H9 (cell line): ENCODE measurements around the gene SUPT3H. TPM values are rescaled to one million over a fixed set of nuclear protein-coding genes. Genes with fewer than 3 reads are reported as not detected.

Source experiments
- DNase-seq: peaks from one replicate; pipeline ENCODE4 v3.0.0-alpha.2; 2017
- H2AFZ ChIP-seq: one replicate; pipeline ENCODE4 v1.6.1; 2013; ENCODE audit warnings: mild to moderate bottlenecking, low read length, control low read depth, moderate library complexity
- H2AK5ac ChIP-seq: 2 replicates; pipeline ENCODE4 v1.6.1; 2013; ENCODE audit warnings: low read length, control low read depth, mixed read lengths; ENCODE audit not compliant: insufficient read length
- H2BK120ac ChIP-seq: one replicate; pipeline ENCODE4 v1.6.1; 2013; ENCODE audit warnings: low read depth, mild to moderate bottlenecking, low read length, control low read depth, inconsistent platforms; ENCODE audit not compliant: poor library complexity, severe bottlenecking
- H2BK12ac ChIP-seq: 2 replicates; pipeline ENCODE4 v1.6.1; 2013; ENCODE audit warnings: low read length, control low read depth, mixed read lengths, low read depth; ENCODE audit not compliant: insufficient read length
- H2BK15ac ChIP-seq: 2 replicates; pipeline ENCODE4 v1.6.1; 2013; ENCODE audit warnings: low read depth, low read length, control low read depth
- H2BK20ac ChIP-seq: one replicate; pipeline ENCODE4 v1.6.1; 2013; ENCODE audit warnings: low read depth, mild to moderate bottlenecking, low read length, control low read depth, inconsistent platforms; ENCODE audit not compliant: poor library complexity, severe bottlenecking
- H2BK5ac ChIP-seq: 2 replicates; pipeline ENCODE4 v1.6.1; 2013; ENCODE audit warnings: low read length, control low read depth, mixed read lengths; ENCODE audit not compliant: insufficient read length
- H3K14ac ChIP-seq: 2 replicates; pipeline ENCODE4 v1.6.1; 2013; ENCODE audit warnings: low read length, control low read depth; ENCODE audit not compliant: insufficient read depth
- H3K18ac ChIP-seq: 2 replicates; pipeline ENCODE4 v1.6.1; 2013; ENCODE audit warnings: low read depth, mild to moderate bottlenecking, mixed read lengths, low read length, control low read depth; ENCODE audit not compliant: insufficient read length
- H3K23ac ChIP-seq: 2 replicates; pipeline ENCODE4 v1.6.1; 2013; ENCODE audit warnings: low read length, control low read depth, mixed read lengths, low read depth; ENCODE audit not compliant: insufficient read length
- H3K23me2 ChIP-seq: 2 replicates; pipeline ENCODE4 v1.6.1; 2013; ENCODE audit warnings: low read depth, mild to moderate bottlenecking, mixed read lengths, low read length, control low read depth; ENCODE audit not compliant: insufficient read length, poor library complexity, severe bottlenecking
- H3K27ac ChIP-seq: 2 replicates; pipeline ENCODE4 v1.5.1; 2013; ENCODE audit warnings: low read length, control low read depth, mixed read lengths, low read depth; ENCODE audit not compliant: insufficient read length
- H3K27me3 ChIP-seq: 2 replicates; pipeline ENCODE4 v1.6.1; 2013; ENCODE audit warnings: low read length, control low read depth, inconsistent platforms; ENCODE audit not compliant: insufficient read depth
- H3K4ac ChIP-seq: 2 replicates; pipeline ENCODE4 v1.6.1; 2013; ENCODE audit warnings: low read depth, mild to moderate bottlenecking, control low read depth, inconsistent platforms, low read length, moderate library complexity
- H3K4me1 ChIP-seq: 2 replicates; pipeline ENCODE4 v1.6.1; 2013; ENCODE audit warnings: low read length, control low read depth, inconsistent platforms; ENCODE audit not compliant: insufficient read depth
- H3K4me2 ChIP-seq: 2 replicates; pipeline ENCODE4 v1.6.1; 2013; ENCODE audit warnings: low read length, control low read depth, mixed read lengths; ENCODE audit not compliant: insufficient read length, insufficient read depth
- H3K56ac ChIP-seq: 2 replicates; pipeline ENCODE4 v1.6.1; 2013; ENCODE audit warnings: low read depth, mild to moderate bottlenecking, mixed read lengths, low read length, control low read depth; ENCODE audit not compliant: insufficient read length
- H3K79me1 ChIP-seq: 2 replicates; pipeline ENCODE4 v1.6.1; 2013; ENCODE audit warnings: low read depth, mild to moderate bottlenecking, moderate library complexity, low read length, control low read depth, inconsistent platforms; ENCODE audit not compliant: insufficient read depth, poor library complexity, severe bottlenecking
- H3K79me2 ChIP-seq: 2 replicates; pipeline ENCODE4 v1.6.1; 2013; ENCODE audit warnings: low read length, control low read depth, inconsistent platforms; ENCODE audit not compliant: insufficient read depth
- H3K9ac ChIP-seq: 2 replicates; pipeline ENCODE4 v1.6.1; 2013; ENCODE audit warnings: low read length, control low read depth, mixed read lengths; ENCODE audit not compliant: insufficient read length; ENCODE audit errors: extremely low read depth
- H3K9me3 ChIP-seq: one replicate; pipeline ENCODE4 v1.6.1; 2013; ENCODE audit warnings: low read depth, low read length, inconsistent platforms; ENCODE audit not compliant: control insufficient read depth
- H3T11ph ChIP-seq: one replicate; pipeline ENCODE4 v1.6.1; 2013; ENCODE audit warnings: mild to moderate bottlenecking, low read length, control low read depth, inconsistent platforms
- H4K20me1 ChIP-seq: one replicate; pipeline ENCODE4 v1.6.1; 2013; ENCODE audit not compliant: control insufficient read depth, insufficient read length, insufficient read depth
- H4K5ac ChIP-seq: 2 replicates; pipeline ENCODE4 v1.6.1; 2013; ENCODE audit warnings: low read depth, mild to moderate bottlenecking, mixed read lengths, low read length, control low read depth; ENCODE audit not compliant: insufficient read length
- H4K8ac ChIP-seq: replicated peaks from 2 replicates; pipeline ENCODE4 v1.6.1; 2013; ENCODE audit warnings: low read length, control low read depth, mixed read lengths, low read depth; ENCODE audit not compliant: insufficient read length
- H4K91ac ChIP-seq: 2 replicates; pipeline ENCODE4 v1.6.1; 2013; ENCODE audit warnings: low read depth, mild to moderate bottlenecking, moderate library complexity, mixed read lengths, low read length, control low read depth; ENCODE audit not compliant: insufficient read length
- H3K27ac Mint-ChIP-seq, 3 experiments: 2 replicates in 2 of 3; 3 replicates in 1 of 3; pipeline ENCODE4 v1.8.0; 2020 to 2021; ENCODE audit warnings: mixed read lengths in 3 of 3, mild to moderate bottlenecking in 1 of 3, moderate library complexity in 1 of 3
- H3K27me3 Mint-ChIP-seq: 2 replicates; pipeline ENCODE4 v1.8.0; 2021; ENCODE audit warnings: low read depth, mild to moderate bottlenecking, moderate library complexity, mixed read lengths
- H3K36me3 Mint-ChIP-seq, 3 experiments: 2 replicates in 2 of 3; 3 replicates in 1 of 3; pipeline ENCODE4 v1.8.0; 2020 to 2021; ENCODE audit warnings: low read depth in 3 of 3, mixed read lengths in 3 of 3; ENCODE audit not compliant: insufficient read depth in 1 of 3
- H3K4me1 Mint-ChIP-seq, 2 experiments: 2 replicates each; pipeline ENCODE4 v1.8.0; 2020; ENCODE audit warnings: mixed read lengths in 2 of 2
- H3K4me3 Mint-ChIP-seq, 2 experiments: 2 replicates in 1 of 2; 3 replicates in 1 of 2; pipeline ENCODE4 v1.8.0; 2020 to 2021; ENCODE audit warnings: mild to moderate bottlenecking in 2 of 2, mixed read lengths in 2 of 2, moderate library complexity in 1 of 2
- H3K9me3 Mint-ChIP-seq, 2 experiments: 2 replicates in 1 of 2; 3 replicates in 1 of 2; pipeline ENCODE4 v1.8.0; 2020; ENCODE audit warnings: mild to moderate bottlenecking in 2 of 2, mixed read lengths in 2 of 2, moderate library complexity in 1 of 2
- CTCF ChIP-seq: fragments of 200-600 bp; sonication (generic); conservative IDR thresholded peaks from 3 replicates; pipeline ENCODE4 v1.8.0; 2021; ENCODE audit warnings: antibody characterized with exemption, mild to moderate bottlenecking
- WGBS: extraction: QIAGEN DNeasy Blood & Tissue Kit; methylation state at CpG from one replicate; pipeline ENCODE4 v1.1.7; 2013; ENCODE audit warnings: missing lambda C conversion rate, low lambda C conversion rate, mixed read lengths; ENCODE audit not compliant: insufficient read length; ENCODE audit errors: extremely low coverage; 5-methylcytosine and 5-hydroxymethylcytosine counted together
- total RNA-seq: library from RNA; stranded (reverse); gene quantifications from 2 replicates; pipeline ENCODE4 v1.2.1, GENCODE V29; 2021

The SUPT3H gene
- total RNA-seq, 1 experiment from 2014 or later, result 22.5 TPM

GRCh38 chr6:44833248-44833647 is 544.5 kb downstream of the SUPT3H start:
- H3K36me3 Mint-ChIP-seq, result no peaks in the 10 kb centered on the region
- no peak overlapping the region for H2BK120ac ChIP-seq
- TF ChIP-seq CTCF, result no peak

More at GRCh38 chr6:44833248-44833647, 544.5 kb downstream of the SUPT3H start:
- H3K4me1 ChIP-seq, result peaks cover 10% of the 10 kb centered on the region; the same call in 1 of the 2 replicates
- no peak overlapping the region for H3K4me3 Mint-ChIP-seq
- no peak overlapping the region for H3K18ac ChIP-seq
- no peaks in the 10 kb centered on the region for H3K23me2 ChIP-seq
- H3K4me1 Mint-ChIP-seq, result peaks cover 26 to 31% of the 10 kb centered on the region in 2 experiments
- H2AK5ac ChIP-seq, result no peak overlapping the region
- no peak overlapping the region for H3K27ac ChIP-seq
- H2BK5ac ChIP-seq, result no peak overlapping the region
- H2BK20ac ChIP-seq, result no peak overlapping the region
- H3K27me3 ChIP-seq, result no peaks in the 10 kb centered on the region
- H3K4me2 ChIP-seq, result no peak overlapping the region
- H3K79me1 ChIP-seq, result no peaks in the 10 kb centered on the region
- no peak overlapping the region for H3K9ac ChIP-seq
- H2BK12ac ChIP-seq, result no peak overlapping the region
- H3K9me3 Mint-ChIP-seq, result no peaks in the 10 kb centered on the region
- no peak overlapping the region for H4K8ac ChIP-seq
- no peak overlapping the region for H3T11ph ChIP-seq
- no peak overlapping the region for H2AFZ ChIP-seq
- no peak overlapping the region for H3K56ac ChIP-seq
- DNase-seq, result no peak
- no peak overlapping the region for H3K14ac ChIP-seq
- H4K20me1 ChIP-seq, result no peaks in the 10 kb centered on the region
- H3K27ac Mint-ChIP-seq, result no peak overlapping the region; a peak in 1 of 7 replicates
- H4K5ac ChIP-seq, result no peak overlapping the region
- no peaks in the 10 kb centered on the region for H3K9me3 ChIP-seq
- no CpG with 5 or more reads among the region's 1 CpG for WGBS
- H3K23ac ChIP-seq, result no peak overlapping the region
- no peak overlapping the region for H3K4ac ChIP-seq
- H3K27me3 Mint-ChIP-seq, result no peaks in the 10 kb centered on the region
- H2BK15ac ChIP-seq, result no peak overlapping the region
- H4K91ac ChIP-seq, result no peak overlapping the region
- H3K79me2 ChIP-seq, result no peaks in the 10 kb centered on the region
